PC-3 (cell line): ENCODE results near the gene FARS2. TPM values are rescaled to one million over a fixed set of nuclear protein-coding genes. Genes with fewer than 3 reads are reported as not detected.
"Not testable (repeated sequence)": the region's sequence is repeated elsewhere in the genome, so short reads cannot be mapped to it uniquely, and the experiment has no call there.

Experiments used
- ATAC-seq: fragments of 200-7000 bp; cut with Tn5 transposase; 2 replicates; pipeline ENCODE4 v1.9.1; 2020; ENCODE audit warnings: mild to moderate bottlenecking, moderate library complexity
- BruUV-seq: library from RNA; stranded (reverse); fragments of 400-500 nt; replicated peaks from 2 replicates; lab custom pipeline; 2021; lab: Mats Ljungman, UMichigan
- CTCF ChIA-PET: fragments of 300-600 bp; sonication (Branson Sonifier 250); formaldehyde crosslinking; loops from one replicate; lab custom pipeline; 2022; ENCODE audit warnings: antibody characterized with exemption; lab: Charles Lee
- POLR2A ChIA-PET: fragments of 300-600 bp; sonication (Branson Sonifier 250); formaldehyde crosslinking; loops from one replicate; lab custom pipeline; 2022; ENCODE audit warnings: antibody characterized with exemption; ENCODE audit not compliant: unreplicated experiment; lab: Charles Lee
- DNase-seq: peaks from one replicate; pipeline ENCODE4 v3.0.0-alpha.2; 2015
- H2AFZ ChIP-seq: fragments of 300-600 bp; sonication (generic); 2 replicates; pipeline ENCODE4 v1.6.0; 2016; ENCODE audit warnings: antibody characterized with exemption, low read length
- H3F3A ChIP-seq: fragments of 300-600 bp; sonication (generic); one replicate; pipeline ENCODE4 v1.6.0; 2017; ENCODE audit warnings: antibody characterized with exemption, low read length, control low read depth, mild to moderate bottlenecking; ENCODE audit not compliant: unreplicated experiment
- H3K27ac ChIP-seq: fragments of 300-600 bp; sonication (generic); 2 replicates; pipeline ENCODE4 v1.5.1; 2016; ENCODE audit warnings: mild to moderate bottlenecking, low read length
- H3K27me3 ChIP-seq: fragments of 300-600 bp; sonication (generic); 2 replicates; pipeline ENCODE4 v1.6.1; 2016; ENCODE audit warnings: low read length, mixed read lengths
- H3K36me3 ChIP-seq: fragments of 300-600 bp; sonication (generic); 2 replicates; pipeline ENCODE4 v1.6.1; 2016; ENCODE audit warnings: low read depth, mixed run types, low read length, mixed read lengths
- H3K4me1 ChIP-seq: fragments of 300-600 bp; sonication (generic); 2 replicates; pipeline ENCODE4 v1.5.1; 2016; ENCODE audit warnings: low read length; ENCODE audit not compliant: insufficient read depth
- H3K4me2 ChIP-seq: fragments of 300-600 bp; sonication (generic); 2 replicates; pipeline ENCODE4 v1.6.0; 2016; ENCODE audit warnings: low read length
- H3K4me3 ChIP-seq: fragments of 300-600 bp; sonication (generic); 2 replicates; pipeline ENCODE4 v1.5.1; 2016; ENCODE audit warnings: mild to moderate bottlenecking, low read length, mixed read lengths
- H3K79me2 ChIP-seq: fragments of 300-600 bp; sonication (generic); 2 replicates; pipeline ENCODE4 v1.6.1; 2017; ENCODE audit warnings: low read length, mixed read lengths
- H3K9ac ChIP-seq: fragments of 300-600 bp; sonication (generic); 2 replicates; pipeline ENCODE4 v1.6.0; 2016; ENCODE audit warnings: mild to moderate bottlenecking, low read length
- H3K9me2 ChIP-seq: fragments of 300-600 bp; sonication (generic); replicated peaks from 2 replicates; pipeline ENCODE4 v1.6.1; 2016; ENCODE audit warnings: mixed run types, low read length, mixed read lengths
- H3K9me3 ChIP-seq: fragments of 300-600 bp; sonication (generic); 2 replicates; pipeline ENCODE4 v1.6.1; 2016; ENCODE audit warnings: low read length, mixed read lengths
- H4K20me1 ChIP-seq: fragments of 300-600 bp; sonication (generic); 2 replicates; pipeline ENCODE4 v1.6.1; 2016; ENCODE audit warnings: low read length, mixed read lengths
- EZH2 ChIP-seq: fragments of 300-600 bp; sonication (generic); IDR thresholded peaks from one replicate; pipeline ENCODE4 v1.6.1; 2017; ENCODE audit warnings: antibody characterized with exemption, mild to moderate bottlenecking, low read length; ENCODE audit not compliant: unreplicated experiment
- EZH2phosphoT487 ChIP-seq: fragments of 300-600 bp; sonication (generic); IDR thresholded peaks from 2 replicates; pipeline ENCODE4 v1.6.1; 2018; ENCODE audit warnings: mild to moderate bottlenecking, antibody characterized with exemption, low read length, borderline replicate concordance
- intact Hi-C: fragments of 100-400 bp; cut with micrococcal nuclease; formaldehyde crosslinking; loops from 2 replicates; pipeline ENCODE4 v1.9.0; 2023
- total RNA-seq: library from RNA; depleted of rRNA; stranded (reverse); fragments of >200 nt; gene quantifications from 2 replicates; pipeline ENCODE4 v1.2.3, GENCODE V29; 2014
- TF ChIP-seq, protein P1 (sequence below): fragments of 300-600 bp; sonication (generic); conservative IDR thresholded peaks from 2 replicates; pipeline ENCODE4 v1.5.1; 2017; ENCODE audit warnings: antibody characterized with exemption, low read depth, mild to moderate bottlenecking, low read length

Gene FARS2
- total RNA-seq, 1 experiment from 2014 or later: 23.0 TPM

DNA sequence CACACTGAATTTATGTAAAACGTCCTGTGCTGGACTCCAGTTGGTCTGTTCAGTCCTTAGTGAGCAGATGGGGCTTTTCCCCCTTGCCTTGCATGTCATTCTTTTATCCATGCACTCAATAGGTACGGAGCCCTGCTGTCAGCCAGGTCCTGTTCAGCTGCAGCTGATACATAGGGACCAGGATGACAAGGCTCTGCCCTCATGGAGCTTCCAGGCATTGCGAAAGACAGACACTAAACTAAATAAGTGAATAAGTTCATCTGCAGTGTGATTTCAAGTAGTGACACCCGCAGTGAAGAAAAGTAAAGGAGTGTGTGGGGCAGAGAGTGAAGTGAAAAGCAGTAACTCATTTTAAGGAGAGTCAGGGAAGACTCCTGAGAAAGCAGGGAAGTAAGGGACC, 421.2 kb downstream of the FARS2 start:
- Histone ChIP-seq H2AFZ (no peak overlapping the region), H3K9me3 (no peaks in the 10 kb centered on the region), H3K4me1 (peaks cover 15% of the 10 kb centered on the region), H3F3A (no peaks in the 10 kb centered on the region), H3K4me3 (no peak overlapping the region), H4K20me1 (no peaks in the 10 kb centered on the region), H3K4me2 (no peak overlapping the region), H3K27ac (no peak overlapping the region), H3K9me2 (no peaks in the 10 kb centered on the region), H3K79me2 (no peaks in the 10 kb centered on the region), H3K9ac (no peak overlapping the region), H3K36me3 (no peaks in the 10 kb centered on the region), H3K27me3 (no peaks in the 10 kb centered on the region)
- no TSS peak for BruUV-seq
- POLR2A ChIA-PET: no interaction called here
- intact Hi-C loops: loop anchor here (5.0 kb wide), 1 partner anchor 210 kb away; no protein-coding TSS in a partner anchor
- CTCF ChIA-PET: no interaction called here
- TF ChIP-seq, protein P1, sequence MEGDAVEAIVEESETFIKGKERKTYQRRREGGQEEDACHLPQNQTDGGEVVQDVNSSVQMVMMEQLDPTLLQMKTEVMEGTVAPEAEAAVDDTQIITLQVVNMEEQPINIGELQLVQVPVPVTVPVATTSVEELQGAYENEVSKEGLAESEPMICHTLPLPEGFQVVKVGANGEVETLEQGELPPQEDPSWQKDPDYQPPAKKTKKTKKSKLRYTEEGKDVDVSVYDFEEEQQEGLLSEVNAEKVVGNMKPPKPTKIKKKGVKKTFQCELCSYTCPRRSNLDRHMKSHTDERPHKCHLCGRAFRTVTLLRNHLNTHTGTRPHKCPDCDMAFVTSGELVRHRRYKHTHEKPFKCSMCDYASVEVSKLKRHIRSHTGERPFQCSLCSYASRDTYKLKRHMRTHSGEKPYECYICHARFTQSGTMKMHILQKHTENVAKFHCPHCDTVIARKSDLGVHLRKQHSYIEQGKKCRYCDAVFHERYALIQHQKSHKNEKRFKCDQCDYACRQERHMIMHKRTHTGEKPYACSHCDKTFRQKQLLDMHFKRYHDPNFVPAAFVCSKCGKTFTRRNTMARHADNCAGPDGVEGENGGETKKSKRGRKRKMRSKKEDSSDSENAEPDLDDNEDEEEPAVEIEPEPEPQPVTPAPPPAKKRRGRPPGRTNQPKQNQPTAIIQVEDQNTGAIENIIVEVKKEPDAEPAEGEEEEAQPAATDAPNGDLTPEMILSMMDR: no peak
- no peak for TF ChIP-seq EZH2phosphoT487
- TF ChIP-seq EZH2: no peak
- no peak for ATAC-seq
- DNase-seq: no peak

DNA sequence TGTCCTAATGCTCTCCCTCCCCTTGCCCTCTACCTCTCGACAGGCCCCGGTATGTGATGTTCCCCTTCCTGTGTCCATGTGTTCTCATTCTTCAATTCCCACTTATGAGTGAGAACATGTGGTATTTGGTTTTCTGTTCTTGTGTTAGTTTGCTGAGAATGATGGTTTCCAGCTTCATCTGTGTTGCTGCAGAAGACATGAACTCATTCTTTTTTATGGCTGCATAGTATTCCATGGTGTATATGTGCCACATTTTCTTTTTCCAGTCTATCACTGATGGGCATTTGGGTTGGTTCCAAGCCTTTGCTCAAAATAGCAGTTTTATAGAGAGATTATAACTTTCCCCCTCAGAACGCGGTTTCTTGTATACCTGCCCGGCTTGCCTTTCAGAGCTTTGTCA, 422.4 kb downstream of the FARS2 start:
- Histone ChIP-seq H3K4me1 (peaks cover 11% of the 10 kb centered on the region), H3K27ac (peak overlapping the region; percentile 19; the same call in 1 of the 2 replicates)
- H3K9ac ChIP-seq, H3K4me2 ChIP-seq, H3K27me3 ChIP-seq, POLR2A ChIA-PET, H2AFZ ChIP-seq, H3K36me3 ChIP-seq, H4K20me1 ChIP-seq, H3K4me3 ChIP-seq, H3K79me2 ChIP-seq, H3F3A ChIP-seq, ATAC-seq, CTCF ChIA-PET, H3K9me3 ChIP-seq, BruUV-seq, H3K9me2 ChIP-seq: not testable (repeated sequence)
- DNase-seq: peak; percentile 7
- intact Hi-C loops: loop anchor here (5.0 kb wide), 1 partner anchor 211 kb away; no protein-coding TSS in a partner anchor

DNA sequence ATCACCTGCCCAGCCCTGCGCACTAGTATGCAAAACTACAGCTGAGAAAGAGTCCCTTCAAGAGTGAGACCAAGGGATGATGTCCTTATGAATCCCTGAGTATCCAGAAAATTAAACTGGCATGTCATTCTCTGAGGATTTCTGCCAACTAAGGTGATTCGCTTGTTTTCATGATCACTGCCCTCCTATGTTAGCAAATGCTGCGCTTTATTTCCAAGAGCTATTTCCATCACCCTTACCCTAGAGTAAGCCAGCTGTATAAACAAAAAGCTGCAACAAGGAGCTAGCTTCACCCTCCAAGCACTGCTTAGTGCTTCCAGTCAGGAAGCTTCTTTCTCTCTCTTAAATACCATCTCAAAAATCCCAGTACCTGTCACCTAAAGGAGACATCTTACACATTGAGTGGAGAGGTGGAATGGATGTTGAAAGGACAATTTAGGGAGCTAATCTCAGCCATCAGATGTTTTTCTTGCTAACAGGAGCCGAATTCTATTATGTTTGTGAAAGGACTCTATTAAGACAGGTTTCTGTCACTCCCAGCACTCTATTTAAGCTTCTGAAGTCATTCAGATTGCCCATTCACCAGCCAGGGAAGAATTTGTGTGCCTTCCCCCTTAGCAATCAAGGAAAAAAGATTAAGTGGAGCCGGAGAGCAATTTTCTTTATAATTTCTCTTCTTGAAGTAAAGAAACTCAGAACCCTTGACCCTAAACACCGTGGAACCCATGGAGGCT, 423.2 kb downstream of the FARS2 start:
- Histone ChIP-seq H3K4me3 (no peak overlapping the region), H3K27ac (peak overlapping the region; percentile 19; the same call in 1 of the 2 replicates), H3K9ac (no peak overlapping the region), H3K9me3 (no peaks in the 10 kb centered on the region), H2AFZ (no peak overlapping the region), H3K4me2 (peak overlapping the region; percentile 6), H3K36me3 (no peaks in the 10 kb centered on the region), H3K79me2 (no peaks in the 10 kb centered on the region), H3K9me2 (no peaks in the 10 kb centered on the region), H3K27me3 (no peaks in the 10 kb centered on the region), H3K4me1 (peaks cover 11% of the 10 kb centered on the region), H4K20me1 (no peaks in the 10 kb centered on the region), H3F3A (no peaks in the 10 kb centered on the region)
- TF ChIP-seq EZH2 (no peak), EZH2phosphoT487 (no peak)
- TF ChIP-seq, protein P1: no peak
- POLR2A ChIA-PET: no interaction called here
- ATAC-seq (peak; percentile 95), DNase-seq (peak; percentile 53)
- BruUV-seq: no TSS peak
- CTCF ChIA-PET: no interaction called here
- intact Hi-C loops: loop anchor here (5.0 kb wide), 1 partner anchor 212 kb away; no protein-coding TSS in a partner anchor
